ENCODE data around the gene CYP4X1.
"Not testable (repeated sequence)": the region's sequence is repeated elsewhere in the genome, so short reads cannot be mapped to it uniquely, and the experiment has no call there.

CYP4X1 gene

GRCh38 chr1:47023268-47024140 is at the start of gene CYP4X1:
Gene CYP4X1, plus strand, starts transcription at chr1:47023669. Its CDS starts 149 bp downstream, at chr1:47023818.
- DNase-seq (ENCODE audit: low spot score): no peak

- no peak for DNase-seq (ENCODE audit: low spot score)
These were observed 40.2 kb upstream of the CYP4X1 start for GRCh38 chr1:46983166-46983829.

GRCh38 chr1:46983830-46984586 is 39.5 kb upstream of the CYP4X1 start:
- DNase-seq (ENCODE audit: low spot score): no peak

GRCh38 chr1:46990541-46990940 is 32.9 kb upstream of the CYP4X1 start:
- not testable (repeated sequence) for DNase-seq (ENCODE audit: low spot score)

GRCh38 chr1:46991083-46991923 is 32.2 kb upstream of the CYP4X1 start:
- no peak for DNase-seq (ENCODE audit: low spot score)

GRCh38 chr1:46996659-46997281 is 26.7 kb upstream of the CYP4X1 start:
- no peak for DNase-seq (ENCODE audit: low spot score)

- no peak for DNase-seq (ENCODE audit: low spot score)
These were observed 21.3 kb upstream of the CYP4X1 start for GRCh38 chr1:47002211-47002610.

GRCh38 chr1:47003896-47004403 is 19.5 kb upstream of the CYP4X1 start:
- DNase-seq (ENCODE audit: low spot score): no peak

- not testable (repeated sequence) for DNase-seq (ENCODE audit: low spot score)
These were observed 17.0 kb upstream of the CYP4X1 start for GRCh38 chr1:47006437-47006836.

- DNase-seq (ENCODE audit: low spot score): no peak
These were observed 10.2 kb upstream of the CYP4X1 start for GRCh38 chr1:47013293-47013692.

- no peak for DNase-seq (ENCODE audit: low spot score)
These were observed 2.4 kb upstream of the CYP4X1 start for GRCh38 chr1:47021070-47021469.

GRCh38 chr1:47024141-47024801 is 802 bp downstream of the CYP4X1 start:
- DNase-seq (ENCODE audit: low spot score): no peak

GRCh38 chr1:47030170-47030805 is 6.8 kb downstream of the CYP4X1 start:
- DNase-seq (ENCODE audit: low spot score): no peak

GRCh38 chr1:47031059-47031458 is 7.6 kb downstream of the CYP4X1 start:
- no peak for DNase-seq (ENCODE audit: low spot score)

- no peak for DNase-seq (ENCODE audit: low spot score)
These were observed 8.1 kb downstream of the CYP4X1 start for GRCh38 chr1:47031585-47031984.

- no peak for DNase-seq (ENCODE audit: low spot score)
These were observed 13.3 kb downstream of the CYP4X1 start for GRCh38 chr1:47036764-47037163.

GRCh38 chr1:47059376-47059775 is 35.9 kb downstream of the CYP4X1 start:
- DNase-seq (ENCODE audit: low spot score): no peak

- DNase-seq (ENCODE audit: low spot score): no peak
These were observed 43.7 kb downstream of the CYP4X1 start, which contains the start of gene CYP4Z1 for GRCh38 chr1:47067097-47067594. Gene CYP4Z1, plus strand, starts transcription at chr1:47067231. Its CDS starts 260 bp downstream, at chr1:47067491.

GRCh38 chr1:47069080-47069479 is 45.6 kb downstream of the CYP4X1 start:
- DNase-seq (ENCODE audit: low spot score): not testable (repeated sequence)

- not testable (repeated sequence) for DNase-seq (ENCODE audit: low spot score)
These were observed 46.0 kb downstream of the CYP4X1 start for GRCh38 chr1:47069509-47069908.

All from kidney capillary endothelial cell (primary cell).